Liver (tissue), 9 donors: ENCODE results near the gene SYNPO. TPM values are rescaled to one million over a fixed set of nuclear protein-coding genes. Genes with fewer than 3 reads are reported as not detected.
A peak's percentile ranks its signal among the peaks of the same experiment; 100 is the strongest.

Experiments used
- DNase-seq: peaks from one replicate; pipeline ENCODE4 v3.0.0-alpha.2; 2017; ENCODE audit warnings: low spot score
- H3K27ac ChIP-seq, 2 donors: one replicate each; pipeline ENCODE4 v1.7.0; 2013; ENCODE audit warnings: inconsistent platforms in 2 of 2, low read length in 2 of 2, control low read depth in 1 of 2, low read depth in 1 of 2, mild to moderate bottlenecking in 1 of 2
- H3K27me3 ChIP-seq, 4 donors: one replicate each; pipeline versions ENCODE4 v1.6.1 to v1.7.0; 2013; ENCODE audit warnings: low read length in 3 of 4, inconsistent platforms in 1 of 4, mild to moderate bottlenecking in 1 of 4, moderate library complexity in 1 of 4; ENCODE audit not compliant: control insufficient read depth in 4 of 4, insufficient read depth in 4 of 4
- H3K36me3 ChIP-seq, 4 donors: one replicate each; pipeline versions ENCODE4 v1.6.1 to v1.7.0; 2013; ENCODE audit warnings: low read length in 3 of 4, mild to moderate bottlenecking in 3 of 4, low read depth in 1 of 4, moderate library complexity in 1 of 4; ENCODE audit not compliant: control insufficient read depth in 4 of 4, insufficient read depth in 3 of 4
- H3K4me1 ChIP-seq, 4 donors: one replicate each; pipeline versions ENCODE4 v1.6.1 to v1.7.0; 2013; ENCODE audit warnings: low read length in 3 of 4, mild to moderate bottlenecking in 3 of 4, moderate library complexity in 1 of 4; ENCODE audit not compliant: control insufficient read depth in 4 of 4, insufficient read depth in 4 of 4
- H3K4me3 ChIP-seq, 3 donors: one replicate each; pipeline versions ENCODE4 v1.6.1 to v1.7.0; 2013; ENCODE audit warnings: low read length in 3 of 3, control low read depth in 1 of 3, low read depth in 1 of 3, mild to moderate bottlenecking in 1 of 3
- H3K9ac ChIP-seq, 2 donors: one replicate each; pipeline ENCODE4 v1.7.0; 2013; ENCODE audit warnings: low read length in 2 of 2, mild to moderate bottlenecking in 2 of 2, moderate library complexity in 2 of 2, control low read depth in 1 of 2, low read depth in 1 of 2
- H3K9me3 ChIP-seq, 4 donors: one replicate each; pipeline versions ENCODE4 v1.6.1 to v1.7.0; 2013; ENCODE audit warnings: low read length in 3 of 4; ENCODE audit not compliant: control insufficient read depth in 4 of 4
- EGR1 ChIP-seq, 2 donors: IDR thresholded peaks; 2 replicates each; pipeline ENCODE4 v1.6.1; 2016 to 2018; ENCODE audit warnings: antibody characterized with exemption in 2 of 2, low read depth in 2 of 2
- FOXA2 ChIP-seq: IDR thresholded peaks from 2 replicates; pipeline ENCODE4 v1.6.1; 2016; ENCODE audit warnings: antibody characterized with exemption
- GABPA ChIP-seq, 2 donors: IDR thresholded peaks in 1 of 2; conservative IDR thresholded peaks in 1 of 2; 2 replicates each; pipeline ENCODE4 v1.6.1; 2016; ENCODE audit warnings: antibody characterized with exemption in 2 of 2, mild to moderate bottlenecking in 1 of 2, moderate library complexity in 1 of 2
- HNF4A ChIP-seq, 2 donors: conservative IDR thresholded peaks; 2 replicates each; pipeline ENCODE4 v1.6.1; 2016; ENCODE audit warnings: antibody characterized with exemption in 2 of 2, mild to moderate bottlenecking in 2 of 2
- HNF4G ChIP-seq: IDR thresholded peaks from 2 replicates; pipeline ENCODE4 v1.6.1; 2016; ENCODE audit warnings: antibody characterized with exemption
- JUND ChIP-seq, 2 donors: IDR thresholded peaks; 2 replicates each; pipeline ENCODE4 v1.6.1; 2016; ENCODE audit warnings: antibody characterized with exemption in 2 of 2
- MAX ChIP-seq: IDR thresholded peaks from 2 replicates; pipeline ENCODE4 v1.6.1; 2016; ENCODE audit warnings: antibody characterized with exemption
- RAD21 ChIP-seq, 2 donors: IDR thresholded peaks; 2 replicates each; pipeline ENCODE4 v1.6.1; 2016; ENCODE audit warnings: antibody characterized with exemption in 2 of 2, mild to moderate bottlenecking in 2 of 2
- REST ChIP-seq: IDR thresholded peaks from 2 replicates; pipeline ENCODE4 v1.6.1; 2016; ENCODE audit warnings: antibody characterized with exemption, mild to moderate bottlenecking
- RXRA ChIP-seq, 2 donors: IDR thresholded peaks; 2 replicates each; pipeline ENCODE4 v1.6.1; 2017 to 2018; ENCODE audit warnings: antibody characterized with exemption in 2 of 2, mild to moderate bottlenecking in 1 of 2
- SP1 ChIP-seq: IDR thresholded peaks from 2 replicates; pipeline ENCODE4 v1.6.1; 2018; ENCODE audit warnings: antibody characterized with exemption, mild to moderate bottlenecking
- TAF1 ChIP-seq: conservative IDR thresholded peaks from 2 replicates; pipeline ENCODE4 v1.6.1; 2016; ENCODE audit warnings: antibody characterized with exemption, mild to moderate bottlenecking
- YY1 ChIP-seq: IDR thresholded peaks from 2 replicates; pipeline ENCODE4 v1.6.1; 2016; ENCODE audit warnings: antibody characterized with exemption, mild to moderate bottlenecking
- WGBS: extraction: QIAGEN DNeasy Blood & Tissue Kit; methylation state at CpG from one replicate; pipeline ENCODE4 v1.1.7; 2013; 5-methylcytosine and 5-hydroxymethylcytosine counted together
- polyA plus RNA-seq, 2 donors: library from polyadenylated mRNA; stranded (reverse) in 1 of 2; unstranded in 1 of 2; fragments of 200-250 nt in 1 of 2; fragments of >200 nt in 1 of 2; fragmentation: Nextera tagmentation in 1 of 2; extraction: Ambion mirVana in 1 of 2; gene quantifications; one replicate each; pipeline versions ENCODE4 v1.2.1 to v1.2.3, GENCODE V29; 2013 to 2015
- total RNA-seq, 2 donors: library from RNA; depleted of rRNA; stranded (reverse); fragments of >200 nt; gene quantifications; one replicate each; pipeline ENCODE4 v1.2.3, GENCODE V29; 2014
- TF ChIP-seq, protein P1 (sequence below): IDR thresholded peaks from 2 replicates; pipeline ENCODE4 v1.6.1; 2016; ENCODE audit warnings: antibody characterized with exemption
- TF ChIP-seq, protein P2 (sequence below): IDR thresholded peaks from 2 replicates; pipeline ENCODE4 v1.6.1; 2016; ENCODE audit warnings: antibody characterized with exemption
- TF ChIP-seq, protein P3 (sequence below): fragments of 150-350 bp; IDR thresholded peaks from 2 replicates; pipeline ENCODE4 v1.5.1; 2017; ENCODE audit warnings: improper control_type of control experiment, low read depth, low read length; ENCODE audit not compliant: missing input control
- donor health status: healthy.
- donor health status: healthy.
- donor health status: healthy.
- donor health status: healthy.
- donor health status: healthy.

Gene SYNPO
- total and polyA plus RNA-seq, 4 donors: 1.1 to 36.6 (median 10.7) TPM

DNA sequence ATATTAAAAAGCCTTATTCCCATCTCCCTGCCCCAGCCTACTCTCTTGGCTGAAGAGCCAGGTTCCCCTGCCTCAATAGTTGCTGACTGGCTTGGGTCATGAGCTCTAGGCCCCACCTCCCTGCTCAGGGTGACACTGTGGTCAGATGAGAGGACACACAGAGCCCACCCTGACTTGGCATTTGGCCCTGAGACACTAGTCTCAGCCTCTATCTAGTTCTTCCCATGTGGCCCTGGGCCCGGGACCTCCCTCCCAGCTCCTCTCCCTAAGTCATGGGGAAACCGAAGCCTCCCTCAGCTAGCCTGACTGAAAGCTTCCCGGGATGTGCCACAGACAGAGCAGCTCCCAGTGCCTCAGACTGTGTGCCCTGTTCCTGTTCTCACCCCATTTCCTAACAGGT, 14.8 kb downstream of the SYNPO start (continued):
- no peak for TF ChIP-seq REST

- H3K27ac ChIP-seq: peak overlapping the region in 1 of 2 donors; percentile 34
These were observed 16.0 kb downstream of the SYNPO start for GRCh38 chr5:150656191-150657132.

DNA sequence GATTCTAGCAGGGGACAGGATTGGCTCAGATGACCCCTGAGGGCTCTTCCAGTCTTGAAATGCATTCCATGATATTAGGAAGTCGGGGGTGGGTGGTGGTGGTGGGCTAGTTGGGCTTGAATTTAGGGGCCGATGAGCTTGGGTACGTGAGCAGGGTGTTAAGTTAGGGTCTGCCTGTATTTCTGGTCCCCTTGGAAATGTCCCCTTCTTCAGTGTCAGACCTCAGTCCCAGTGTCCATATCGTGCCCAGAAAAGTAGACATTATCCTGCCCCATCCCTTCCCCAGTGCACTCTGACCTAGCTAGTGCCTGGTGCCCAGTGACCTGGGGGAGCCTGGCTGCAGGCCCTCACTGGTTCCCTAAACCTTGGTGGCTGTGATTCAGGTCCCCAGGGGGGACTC, 17.7 kb downstream of the SYNPO start:
- Histone ChIP-seq H3K36me3 (peaks cover 0 to 3% (median 0%) of the 10 kb centered on the region in 4 donors), H3K27ac (peak overlapping the region in 1 of 2 donors; percentile 37), H3K4me1 (peaks cover 13 to 23% (median 21%) of the 10 kb centered on the region in 4 donors), H3K9ac (no peak overlapping the region), H3K4me3 (no peak overlapping the region), H3K27me3 (no peaks in the 10 kb centered on the region), H3K9me3 (no peaks in the 10 kb centered on the region)
- no peak for DNase-seq
- 78% methylated on average over 4 of the region's 4 CpGs for WGBS
- TF ChIP-seq EGR1 (IDR thresholded peaks at IDR 0.05; ENCODE audit: low read depth in 2 of 2): no peak
- TF ChIP-seq, protein P1, sequence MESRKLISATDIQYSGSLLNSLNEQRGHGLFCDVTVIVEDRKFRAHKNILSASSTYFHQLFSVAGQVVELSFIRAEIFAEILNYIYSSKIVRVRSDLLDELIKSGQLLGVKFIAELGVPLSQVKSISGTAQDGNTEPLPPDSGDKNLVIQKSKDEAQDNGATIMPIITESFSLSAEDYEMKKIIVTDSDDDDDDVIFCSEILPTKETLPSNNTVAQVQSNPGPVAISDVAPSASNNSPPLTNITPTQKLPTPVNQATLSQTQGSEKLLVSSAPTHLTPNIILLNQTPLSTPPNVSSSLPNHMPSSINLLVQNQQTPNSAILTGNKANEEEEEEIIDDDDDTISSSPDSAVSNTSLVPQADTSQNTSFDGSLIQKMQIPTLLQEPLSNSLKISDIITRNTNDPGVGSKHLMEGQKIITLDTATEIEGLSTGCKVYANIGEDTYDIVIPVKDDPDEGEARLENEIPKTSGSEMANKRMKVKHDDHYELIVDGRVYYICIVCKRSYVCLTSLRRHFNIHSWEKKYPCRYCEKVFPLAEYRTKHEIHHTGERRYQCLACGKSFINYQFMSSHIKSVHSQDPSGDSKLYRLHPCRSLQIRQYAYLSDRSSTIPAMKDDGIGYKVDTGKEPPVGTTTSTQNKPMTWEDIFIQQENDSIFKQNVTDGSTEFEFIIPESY: no peak
- TF ChIP-seq FOXA2: no peak
- peak; percentile 8 for TF ChIP-seq SP1
- peak; percentile 27 to 36 for TF ChIP-seq RXRA (IDR thresholded peaks at IDR 0.05)
- no peak for TF ChIP-seq JUND (IDR thresholded peaks at IDR 0.05)
- no peak for TF ChIP-seq YY1
- TF ChIP-seq REST: no peak
- TF ChIP-seq GABPA (IDR thresholded peaks at IDR 0.05 in 1 of 2, conservative IDR thresholded peaks at IDR 0.05 in 1 of 2): no peak
- TF ChIP-seq, protein P2, sequence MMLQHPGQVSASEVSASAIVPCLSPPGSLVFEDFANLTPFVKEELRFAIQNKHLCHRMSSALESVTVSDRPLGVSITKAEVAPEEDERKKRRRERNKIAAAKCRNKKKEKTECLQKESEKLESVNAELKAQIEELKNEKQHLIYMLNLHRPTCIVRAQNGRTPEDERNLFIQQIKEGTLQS: no peak
- TF ChIP-seq HNF4G: no peak
- no peak for TF ChIP-seq HNF4A (conservative IDR thresholded peaks at IDR 0.05)
- no peak for TF ChIP-seq TAF1

More at GRCh38 chr5:150656191-150657132, 16.0 kb downstream of the SYNPO start:
- Histone ChIP-seq H3K4me3 (peak overlapping the region; percentile 5 to 43 (median 26)), H3K9me3 (no peaks in the 10 kb centered on the region), H3K36me3 (peaks cover 0 to 7% (median 5%) of the 10 kb centered on the region in 4 donors), H3K27me3 (no peaks in the 10 kb centered on the region), H3K4me1 (peaks cover 13 to 25% (median 22%) of the 10 kb centered on the region in 4 donors), H3K9ac (peak overlapping the region in 1 of 2 donors; percentile 5)
- peak; percentile 83 for DNase-seq
- WGBS: 2% methylated on average over 99 of the region's 99 CpGs
- TF ChIP-seq RAD21 (IDR thresholded peaks at IDR 0.05) (peak; percentile 64 to 75), MAX (no peak)
- TF ChIP-seq, protein P3, sequence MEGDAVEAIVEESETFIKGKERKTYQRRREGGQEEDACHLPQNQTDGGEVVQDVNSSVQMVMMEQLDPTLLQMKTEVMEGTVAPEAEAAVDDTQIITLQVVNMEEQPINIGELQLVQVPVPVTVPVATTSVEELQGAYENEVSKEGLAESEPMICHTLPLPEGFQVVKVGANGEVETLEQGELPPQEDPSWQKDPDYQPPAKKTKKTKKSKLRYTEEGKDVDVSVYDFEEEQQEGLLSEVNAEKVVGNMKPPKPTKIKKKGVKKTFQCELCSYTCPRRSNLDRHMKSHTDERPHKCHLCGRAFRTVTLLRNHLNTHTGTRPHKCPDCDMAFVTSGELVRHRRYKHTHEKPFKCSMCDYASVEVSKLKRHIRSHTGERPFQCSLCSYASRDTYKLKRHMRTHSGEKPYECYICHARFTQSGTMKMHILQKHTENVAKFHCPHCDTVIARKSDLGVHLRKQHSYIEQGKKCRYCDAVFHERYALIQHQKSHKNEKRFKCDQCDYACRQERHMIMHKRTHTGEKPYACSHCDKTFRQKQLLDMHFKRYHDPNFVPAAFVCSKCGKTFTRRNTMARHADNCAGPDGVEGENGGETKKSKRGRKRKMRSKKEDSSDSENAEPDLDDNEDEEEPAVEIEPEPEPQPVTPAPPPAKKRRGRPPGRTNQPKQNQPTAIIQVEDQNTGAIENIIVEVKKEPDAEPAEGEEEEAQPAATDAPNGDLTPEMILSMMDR: peak; percentile 64
